Natural killer cell (primary cell): ENCODE results near the gene KAT14. TPM values are rescaled to one million over a fixed set of nuclear protein-coding genes. Genes with fewer than 3 reads are reported as not detected.
"Not testable (repeated sequence)": the region's sequence is repeated elsewhere in the genome, so short reads cannot be mapped to it uniquely, and the experiment has no call there.

Experiments used
- ATAC-seq, 3 donors: fragments of 150-1000 bp in 2 of 3; fragments of 200-7000 bp in 1 of 3; cut with Tn5 transposase; 1 replicate in 1 of 3; 2 replicates in 2 of 3; pipeline ENCODE4 v1.10.0; 2021; ENCODE audit warnings: mild to moderate bottlenecking in 2 of 3, moderate library complexity in 2 of 3
- DNase-seq, 2 donors: peaks; one replicate each; pipeline versions ENCODE4 v3.0.0 to v3.0.0-alpha.2; 2013 to 2021; ENCODE audit warnings: mixed read lengths in 1 of 2
- H3K27ac ChIP-seq: one replicate; pipeline ENCODE4 v1.5.1; 2013; ENCODE audit warnings: mild to moderate bottlenecking, low read length
- H3K27me3 ChIP-seq: one replicate; pipeline ENCODE4 v1.6.1; 2013; ENCODE audit warnings: low read length; ENCODE audit not compliant: control insufficient read depth, insufficient read depth
- H3K36me3 ChIP-seq: one replicate; pipeline ENCODE4 v1.6.1; 2013; ENCODE audit warnings: low read length; ENCODE audit not compliant: control insufficient read depth, insufficient read depth
- H3K4me1 ChIP-seq: one replicate; pipeline ENCODE4 v1.6.1; 2013; ENCODE audit warnings: low read length; ENCODE audit not compliant: control insufficient read depth, insufficient read depth
- H3K4me3 ChIP-seq: one replicate; pipeline ENCODE4 v1.5.1; 2013; ENCODE audit warnings: low read length
- H3K9me3 ChIP-seq: one replicate; pipeline ENCODE4 v1.6.1; 2013; ENCODE audit warnings: low read length; ENCODE audit not compliant: control insufficient read depth, insufficient read depth
- H3K27ac Mint-ChIP-seq, 2 donors: one replicate each; pipeline ENCODE4 v1.8.0; 2022; ENCODE audit warnings: mild to moderate bottlenecking in 2 of 2, mixed read lengths in 2 of 2, moderate library complexity in 1 of 2
- H3K27me3 Mint-ChIP-seq, 2 donors: one replicate each; pipeline ENCODE4 v1.8.0; 2022; ENCODE audit warnings: low read depth in 2 of 2, mixed read lengths in 2 of 2
- H3K36me3 Mint-ChIP-seq: one replicate; pipeline ENCODE4 v1.8.0; 2022; ENCODE audit warnings: mixed read lengths
- H3K4me1 Mint-ChIP-seq, 2 donors: one replicate each; pipeline ENCODE4 v1.8.0; 2022; ENCODE audit warnings: mixed read lengths in 2 of 2
- H3K4me3 Mint-ChIP-seq: one replicate; pipeline ENCODE4 v1.8.0; 2022; ENCODE audit warnings: mild to moderate bottlenecking, moderate library complexity, mixed read lengths
- H3K9me3 Mint-ChIP-seq, 2 donors: one replicate each; pipeline ENCODE4 v1.8.0; 2022; ENCODE audit warnings: mixed read lengths in 2 of 2
- WGBS: methylation state at CpG from one replicate; pipeline ENCODE4 v1.1.7; 2013; ENCODE audit warnings: missing lambda C conversion rate; ENCODE audit not compliant: insufficient coverage; 5-methylcytosine and 5-hydroxymethylcytosine counted together
- intact Hi-C: fragments of 100-400 bp; cut with micrococcal nuclease; formaldehyde crosslinking; loops from one replicate; pipeline ENCODE4 v1.14.2; 2022
- total RNA-seq, 4 donors: library from RNA; stranded (reverse); fragments of 120-200 nt in 1 of 4; gene quantifications; one replicate each; pipeline versions ENCODE4 v1.2.3 to v1.2.4, GENCODE V29; 2013 to 2022
- TF ChIP-seq, protein P1 (sequence below): fragments of 200-600 bp; IDR thresholded peaks from one replicate; pipeline ENCODE4 v1.8.0; 2022; ENCODE audit warnings: antibody characterized with exemption

KAT14 gene
- total RNA-seq, 3 donors from 2014 or later (not counting 1 experiment from before 2014, with no cell fraction given): 9.7 to 13.0 (median 10.9) TPM

DNA sequence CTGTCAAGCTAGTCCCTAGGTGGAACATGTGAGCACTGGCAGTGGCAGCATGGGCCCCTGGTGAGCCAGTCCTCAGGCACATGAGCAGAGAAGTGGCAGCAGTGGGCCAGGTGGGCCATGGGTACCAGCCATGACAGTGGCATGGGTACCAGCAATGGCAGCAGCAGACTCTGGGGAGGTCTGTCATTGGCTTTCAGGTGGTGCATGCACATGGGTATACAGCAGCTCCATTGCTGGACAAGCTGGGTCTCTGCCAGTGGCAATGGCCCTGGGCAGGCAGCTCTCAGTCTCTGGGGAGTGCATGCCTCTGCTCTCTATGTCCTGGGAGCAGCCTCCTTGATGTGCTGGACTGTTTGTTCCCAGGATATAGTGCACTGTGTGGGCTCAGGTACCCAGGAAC, 65.3 kb downstream of the KAT14 start:
- no peaks in the 10 kb centered on the region for H3K36me3 ChIP-seq
- peaks cover 4 to 8% of the 10 kb centered on the region in 2 donors for H3K9me3 Mint-ChIP-seq
- H3K27ac Mint-ChIP-seq: no peak overlapping the region
- TF ChIP-seq, protein P1, sequence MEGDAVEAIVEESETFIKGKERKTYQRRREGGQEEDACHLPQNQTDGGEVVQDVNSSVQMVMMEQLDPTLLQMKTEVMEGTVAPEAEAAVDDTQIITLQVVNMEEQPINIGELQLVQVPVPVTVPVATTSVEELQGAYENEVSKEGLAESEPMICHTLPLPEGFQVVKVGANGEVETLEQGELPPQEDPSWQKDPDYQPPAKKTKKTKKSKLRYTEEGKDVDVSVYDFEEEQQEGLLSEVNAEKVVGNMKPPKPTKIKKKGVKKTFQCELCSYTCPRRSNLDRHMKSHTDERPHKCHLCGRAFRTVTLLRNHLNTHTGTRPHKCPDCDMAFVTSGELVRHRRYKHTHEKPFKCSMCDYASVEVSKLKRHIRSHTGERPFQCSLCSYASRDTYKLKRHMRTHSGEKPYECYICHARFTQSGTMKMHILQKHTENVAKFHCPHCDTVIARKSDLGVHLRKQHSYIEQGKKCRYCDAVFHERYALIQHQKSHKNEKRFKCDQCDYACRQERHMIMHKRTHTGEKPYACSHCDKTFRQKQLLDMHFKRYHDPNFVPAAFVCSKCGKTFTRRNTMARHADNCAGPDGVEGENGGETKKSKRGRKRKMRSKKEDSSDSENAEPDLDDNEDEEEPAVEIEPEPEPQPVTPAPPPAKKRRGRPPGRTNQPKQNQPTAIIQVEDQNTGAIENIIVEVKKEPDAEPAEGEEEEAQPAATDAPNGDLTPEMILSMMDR: no peak
- intact Hi-C loops: no loop called here
- H3K9me3 ChIP-seq: no peaks in the 10 kb centered on the region
- H3K27ac ChIP-seq: no peak overlapping the region
- no peaks in the 10 kb centered on the region for H3K4me1 ChIP-seq
- no peak overlapping the region for H3K4me3 ChIP-seq
- no peaks in the 10 kb centered on the region for H3K27me3 ChIP-seq
- H3K27me3 Mint-ChIP-seq: no peaks in the 10 kb centered on the region
- DNase-seq (no peak), ATAC-seq (peak in 1 of 3 donors; percentile 7)
- no peaks in the 10 kb centered on the region for H3K4me1 Mint-ChIP-seq
- H3K36me3 Mint-ChIP-seq: no peaks in the 10 kb centered on the region
- no peak overlapping the region for H3K4me3 Mint-ChIP-seq

DNA sequence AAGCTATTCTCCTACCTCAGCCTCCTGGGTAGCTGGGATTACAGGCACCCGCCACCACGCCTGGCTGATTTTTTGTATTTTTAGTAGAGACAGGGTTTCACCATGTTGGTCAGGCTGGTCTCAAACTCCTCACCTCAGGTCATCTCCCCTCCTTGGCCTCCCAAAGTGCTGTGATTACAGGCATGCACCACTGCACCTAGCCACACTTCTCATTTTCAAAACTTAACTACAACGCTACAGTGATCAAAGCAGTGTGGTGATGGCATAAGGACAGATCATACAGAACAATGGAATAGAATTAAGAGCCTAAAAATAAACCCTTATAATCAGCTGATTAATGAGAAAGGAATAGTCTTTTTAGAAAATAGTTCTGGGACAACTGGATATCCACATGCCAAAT, 66.0 kb downstream of the KAT14 start:
- H3K4me1 Mint-ChIP-seq, intact Hi-C loops, H3K27ac ChIP-seq, H3K36me3 Mint-ChIP-seq, H3K27me3 Mint-ChIP-seq, H3K4me3 Mint-ChIP-seq, H3K9me3 ChIP-seq, H3K4me1 ChIP-seq, H3K27ac Mint-ChIP-seq, DNase-seq, ATAC-seq, H3K27me3 ChIP-seq, H3K9me3 Mint-ChIP-seq, H3K36me3 ChIP-seq, H3K4me3 ChIP-seq: not testable (repeated sequence)
- no CpG with 5 or more reads among the region's 3 CpGs for WGBS

- no peak overlapping the region for H3K27ac ChIP-seq
- Mint-ChIP-seq H3K4me1 (no peaks in the 10 kb centered on the region), H3K36me3 (no peaks in the 10 kb centered on the region), H3K27me3 (no peaks in the 10 kb centered on the region), H3K4me3 (no peak overlapping the region), H3K27ac (no peak overlapping the region), H3K9me3 (no peaks in the 10 kb centered on the region)
- no peaks in the 10 kb centered on the region for H3K9me3 ChIP-seq
- intact Hi-C loops: no loop called here
- TF ChIP-seq, protein P1: no peak
- WGBS: 93% methylated on average over 2 of the region's 2 CpGs
- no peak overlapping the region for H3K4me3 ChIP-seq
- no peak for ATAC-seq
- no peak for DNase-seq
- no peaks in the 10 kb centered on the region for H3K27me3 ChIP-seq
- H3K36me3 ChIP-seq: no peaks in the 10 kb centered on the region
- no peaks in the 10 kb centered on the region for H3K4me1 ChIP-seq
These were observed 75.3 kb downstream of the KAT14 start for GRCh38 chr20:18213002-18213401.

DNA sequence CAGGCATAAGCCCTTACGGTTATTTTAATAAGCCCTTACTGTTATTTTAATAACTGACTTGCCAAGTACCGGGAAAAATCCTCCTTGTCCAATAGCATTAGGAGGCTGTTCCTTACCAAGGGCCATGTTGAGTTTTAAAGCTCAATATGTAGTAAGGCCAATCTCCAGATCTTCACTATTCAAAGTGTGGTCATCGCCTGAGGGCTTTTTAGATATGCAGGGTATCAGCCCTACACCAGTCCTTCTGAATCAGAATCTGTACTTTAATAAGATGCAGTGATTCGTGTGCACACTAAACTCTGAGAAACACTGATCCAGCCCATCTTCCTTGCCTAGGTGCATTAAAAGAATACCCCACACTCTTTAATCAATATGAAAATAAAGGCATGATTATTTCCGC, 77.9 kb downstream of the KAT14 start:
- H3K9me3 Mint-ChIP-seq: no peaks in the 10 kb centered on the region
- no peaks in the 10 kb centered on the region for H3K27me3 Mint-ChIP-seq
- H3K36me3 Mint-ChIP-seq: no peaks in the 10 kb centered on the region
- H3K4me1 Mint-ChIP-seq: no peaks in the 10 kb centered on the region
- WGBS: 88% methylated on average over 5 of the region's 5 CpGs
- H3K27me3 ChIP-seq: no peaks in the 10 kb centered on the region
- ATAC-seq (no peak), DNase-seq (no peak)
- H3K27ac Mint-ChIP-seq: no peak overlapping the region
- TF ChIP-seq, protein P1: no peak
- no peaks in the 10 kb centered on the region for H3K36me3 ChIP-seq
- H3K4me3 ChIP-seq: no peak overlapping the region
- no peaks in the 10 kb centered on the region for H3K4me1 ChIP-seq
- H3K9me3 ChIP-seq: no peaks in the 10 kb centered on the region
- H3K27ac ChIP-seq: no peak overlapping the region
- H3K4me3 Mint-ChIP-seq: no peak overlapping the region
- intact Hi-C loops: no loop called here
